ENCODE data around the gene NOX3.
"Not testable (repeated sequence)": the region's sequence is repeated elsewhere in the genome, so short reads cannot be mapped to it uniquely, and the experiment has no call there.

The NOX3 gene

GRCh38 chr6:155362968-155363632, 92.5 kb downstream of the NOX3 start:
- not testable (repeated sequence) for DNase-seq

GRCh38 chr6:155354167-155354566, 101.5 kb downstream of the NOX3 start:
- DNase-seq = no peak

GRCh38 chr6:155352811-155353210, 102.8 kb downstream of the NOX3 start:
- DNase-seq = no peak

- no peak for DNase-seq
Measured at GRCh38 chr6:155352130-155352420, 103.6 kb downstream of the NOX3 start.

GRCh38 chr6:155351273-155352129, 104.1 kb downstream of the NOX3 start:
- no peak for DNase-seq

- DNase-seq = no peak
Measured at GRCh38 chr6:155349956-155350355, 105.7 kb downstream of the NOX3 start.

- no peak for DNase-seq
Measured at GRCh38 chr6:155349129-155349528, 106.5 kb downstream of the NOX3 start.

- no peak for DNase-seq
Measured at GRCh38 chr6:155347800-155348199, 107.8 kb downstream of the NOX3 start.

GRCh38 chr6:155346957-155347356, 108.7 kb downstream of the NOX3 start:
- no peak for DNase-seq

All from NCI-H1417 (cell line).